Transverse colon (tissue), 3 donors: ENCODE measurements around the gene MS4A10.

ENCODE experiments used
- POLR2A ChIP-seq: fragments of 450-650 bp; IDR thresholded peaks from one replicate; pipeline ENCODE4 v1.6.1; 2016; ENCODE audit warnings: antibody characterized with exemption, mild to moderate bottlenecking, moderate library complexity
- TF ChIP-seq, protein P1 (sequence below), 5 experiments: fragments of 200-600 bp in 3 of 5; fragments of 450-650 bp in 2 of 5; sonication (generic) in 3 of 5; IDR thresholded peaks; 1 replicate in 2 of 5; 2 replicates in 3 of 5; pipeline ENCODE4 v1.5.1; 2016 to 2017; ENCODE audit warnings: antibody characterized with exemption in 5 of 5, inconsistent platforms in 3 of 5, mild to moderate bottlenecking in 2 of 5, moderate library complexity in 1 of 5

DNA sequence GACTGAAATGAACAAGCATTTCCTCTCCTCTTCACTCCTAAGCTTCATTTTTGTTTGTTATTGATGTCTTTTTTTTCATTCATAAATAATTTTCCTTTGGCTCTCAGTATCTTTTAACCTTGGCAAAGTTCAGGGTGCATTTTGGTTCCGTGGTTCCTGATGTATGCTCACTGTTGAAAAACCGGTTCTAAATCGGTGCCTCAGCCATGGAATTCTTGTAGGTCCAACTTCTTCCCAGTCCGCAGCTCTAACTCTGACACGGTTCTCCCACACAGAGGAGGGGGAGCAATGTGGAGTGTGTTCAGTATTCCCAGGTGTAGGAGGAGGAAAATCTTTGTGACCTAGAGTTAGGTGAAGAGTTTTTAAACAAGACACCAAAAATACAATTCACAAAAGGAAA lies 41.0 kb upstream of the MS4A10 start:
- TF ChIP-seq, protein P1, sequence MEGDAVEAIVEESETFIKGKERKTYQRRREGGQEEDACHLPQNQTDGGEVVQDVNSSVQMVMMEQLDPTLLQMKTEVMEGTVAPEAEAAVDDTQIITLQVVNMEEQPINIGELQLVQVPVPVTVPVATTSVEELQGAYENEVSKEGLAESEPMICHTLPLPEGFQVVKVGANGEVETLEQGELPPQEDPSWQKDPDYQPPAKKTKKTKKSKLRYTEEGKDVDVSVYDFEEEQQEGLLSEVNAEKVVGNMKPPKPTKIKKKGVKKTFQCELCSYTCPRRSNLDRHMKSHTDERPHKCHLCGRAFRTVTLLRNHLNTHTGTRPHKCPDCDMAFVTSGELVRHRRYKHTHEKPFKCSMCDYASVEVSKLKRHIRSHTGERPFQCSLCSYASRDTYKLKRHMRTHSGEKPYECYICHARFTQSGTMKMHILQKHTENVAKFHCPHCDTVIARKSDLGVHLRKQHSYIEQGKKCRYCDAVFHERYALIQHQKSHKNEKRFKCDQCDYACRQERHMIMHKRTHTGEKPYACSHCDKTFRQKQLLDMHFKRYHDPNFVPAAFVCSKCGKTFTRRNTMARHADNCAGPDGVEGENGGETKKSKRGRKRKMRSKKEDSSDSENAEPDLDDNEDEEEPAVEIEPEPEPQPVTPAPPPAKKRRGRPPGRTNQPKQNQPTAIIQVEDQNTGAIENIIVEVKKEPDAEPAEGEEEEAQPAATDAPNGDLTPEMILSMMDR (IDR thresholded peaks at IDR 0.05) = no peak
- no peak for TF ChIP-seq POLR2A
